ENCODE results near the gene AQP6. TPM values are rescaled to one million over a fixed set of nuclear protein-coding genes. Genes with fewer than 3 reads are reported as not detected.

Gene AQP6, protein sequence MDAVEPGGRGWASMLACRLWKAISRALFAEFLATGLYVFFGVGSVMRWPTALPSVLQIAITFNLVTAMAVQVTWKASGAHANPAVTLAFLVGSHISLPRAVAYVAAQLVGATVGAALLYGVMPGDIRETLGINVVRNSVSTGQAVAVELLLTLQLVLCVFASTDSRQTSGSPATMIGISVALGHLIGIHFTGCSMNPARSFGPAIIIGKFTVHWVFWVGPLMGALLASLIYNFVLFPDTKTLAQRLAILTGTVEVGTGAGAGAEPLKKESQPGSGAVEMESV
- 1.8 and 2.0 TPM in 2 replicates for total RNA-seq (2014; rRNA removed; shearing (Covaris generic))

DNA sequence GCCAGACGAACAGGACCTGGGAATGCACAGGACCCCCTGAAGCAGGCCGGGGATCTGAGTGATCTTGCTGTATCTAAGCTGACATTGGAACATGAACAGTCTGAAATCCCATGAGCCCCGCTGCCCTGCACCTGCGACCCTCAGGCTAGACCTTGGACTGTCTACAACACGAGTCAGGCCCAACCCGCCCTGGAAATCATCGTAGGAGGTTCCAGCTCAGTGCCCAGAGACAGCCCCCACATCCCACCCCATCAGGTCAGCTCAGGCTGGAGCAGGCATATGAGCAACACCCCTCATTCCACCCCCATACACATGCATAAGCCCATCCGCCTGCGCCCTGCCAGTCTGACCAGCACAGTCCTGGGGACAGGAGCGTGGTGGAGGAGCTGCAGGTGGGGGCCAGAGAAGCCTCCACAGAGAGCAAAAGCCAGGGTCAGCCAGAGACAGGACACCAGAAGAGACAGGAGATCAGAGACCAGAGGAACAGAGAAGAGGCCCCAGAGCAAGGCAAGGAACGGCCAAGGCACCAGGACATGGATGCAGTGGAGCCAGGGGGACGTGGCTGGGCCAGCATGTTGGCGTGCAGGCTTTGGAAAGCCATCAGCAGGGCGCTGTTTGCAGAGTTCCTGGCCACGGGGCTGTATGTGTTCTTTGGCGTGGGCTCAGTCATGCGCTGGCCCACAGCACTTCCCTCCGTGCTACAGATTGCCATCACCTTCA, at the start of gene AQP6:
Gene AQP6 (plus strand): TSS at position 307 of the 720 bp plus-strand sequence. CDS start 227 bp downstream, at position 534.
- DNase-seq (ENCODE audit: low spot score) = no peak

- no peak for DNase-seq (ENCODE audit: low spot score)
Measured at GRCh38 chr12:49923035-49923644, 49.6 kb upstream of the AQP6 start.

GRCh38 chr12:49923880-49924556, 48.7 kb upstream of the AQP6 start:
- no peak for DNase-seq (ENCODE audit: low spot score)

DNA sequence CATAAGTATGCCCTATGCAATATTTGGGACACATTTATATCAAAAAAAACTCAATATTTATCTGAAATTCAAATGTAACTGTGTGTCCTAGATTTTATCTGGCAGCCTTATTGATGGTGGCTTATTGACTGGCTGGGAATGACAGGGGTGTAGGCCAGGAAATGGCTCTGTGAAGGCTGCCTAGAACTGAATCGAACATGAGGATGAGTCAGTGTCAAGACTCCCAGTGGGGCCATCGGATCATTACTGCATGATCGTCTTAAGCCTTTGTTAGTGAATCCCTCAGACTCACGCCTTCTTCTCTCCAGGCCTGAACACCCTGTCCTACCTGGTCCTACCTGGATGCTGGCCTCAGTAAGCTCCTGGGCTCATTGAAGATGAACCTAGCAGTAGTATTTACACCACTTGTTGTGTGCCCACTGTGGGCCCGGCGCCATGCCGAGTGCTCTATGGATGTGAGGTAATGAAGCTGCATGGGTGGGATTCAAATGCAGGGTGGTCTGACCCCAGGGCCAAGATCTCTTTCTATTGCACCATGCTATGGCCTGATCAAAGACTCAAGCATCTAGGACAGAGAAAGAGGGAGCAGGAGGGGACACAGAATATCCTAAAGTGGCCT, 48.0 kb upstream of the AQP6 start:
- no peak for DNase-seq (ENCODE audit: low spot score)

DNA sequence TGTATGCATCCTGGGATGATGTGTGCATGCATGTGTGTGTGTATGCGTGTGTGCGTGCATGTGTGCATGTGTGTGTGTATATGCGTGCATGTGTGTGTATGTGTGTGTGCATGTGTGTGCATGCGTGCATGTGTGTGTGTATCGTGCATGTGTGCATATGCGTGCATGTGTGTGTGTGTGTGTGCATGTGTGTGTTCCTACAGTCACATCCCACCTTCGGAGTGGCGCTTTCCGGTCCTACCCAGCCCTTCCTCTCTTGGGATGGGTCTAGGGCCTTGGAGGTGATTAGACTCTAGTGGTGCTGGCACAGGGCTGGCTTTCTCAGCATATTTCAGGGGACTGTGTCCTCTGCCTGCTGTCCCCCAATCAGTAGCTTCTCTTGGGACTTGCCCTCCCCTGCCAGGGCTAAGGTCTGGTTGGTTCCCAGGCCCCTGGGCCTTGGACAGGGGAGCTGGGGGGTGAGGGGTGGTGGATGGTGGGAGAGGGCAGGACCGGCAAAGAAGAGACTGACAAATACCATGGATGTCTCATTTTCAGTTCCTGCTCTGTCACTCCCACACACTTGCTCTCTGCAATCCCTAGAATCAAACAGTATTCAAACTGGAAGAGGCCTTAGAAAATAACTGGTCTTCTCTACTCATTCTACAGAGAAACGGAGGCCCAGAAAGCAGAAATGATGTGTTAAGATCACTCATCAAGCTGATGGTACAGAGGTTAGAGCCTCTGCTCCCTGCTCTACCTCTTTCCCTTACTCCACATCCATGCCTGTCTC, 47.1 kb upstream of the AQP6 start:
- DNase-seq (ENCODE audit: low spot score) = no peak

GRCh38 chr12:49928471-49928870, 44.3 kb upstream of the AQP6 start:
- DNase-seq (ENCODE audit: low spot score) = no peak

DNA sequence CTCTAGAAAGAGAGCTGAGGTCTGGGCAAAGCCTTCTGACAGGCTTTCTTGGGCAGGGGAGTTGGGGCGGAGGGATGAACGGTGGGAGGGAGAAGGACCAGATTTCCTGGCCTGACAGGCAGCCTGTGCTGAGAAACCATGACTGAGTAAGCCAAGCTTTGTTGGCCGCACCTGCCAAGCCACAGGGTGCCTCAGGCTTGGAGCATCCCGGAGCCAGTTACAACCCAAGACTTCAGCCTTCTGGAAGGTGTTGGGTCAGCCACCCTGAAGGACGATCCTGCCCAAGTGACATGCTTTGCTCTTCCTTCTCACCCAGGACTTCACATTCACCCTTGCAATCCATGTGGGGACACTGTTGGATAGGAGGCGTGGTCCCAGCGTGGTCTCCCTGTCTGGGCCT, 43.2 kb upstream of the AQP6 start:
- DNase-seq (ENCODE audit: low spot score) = no peak

DNA sequence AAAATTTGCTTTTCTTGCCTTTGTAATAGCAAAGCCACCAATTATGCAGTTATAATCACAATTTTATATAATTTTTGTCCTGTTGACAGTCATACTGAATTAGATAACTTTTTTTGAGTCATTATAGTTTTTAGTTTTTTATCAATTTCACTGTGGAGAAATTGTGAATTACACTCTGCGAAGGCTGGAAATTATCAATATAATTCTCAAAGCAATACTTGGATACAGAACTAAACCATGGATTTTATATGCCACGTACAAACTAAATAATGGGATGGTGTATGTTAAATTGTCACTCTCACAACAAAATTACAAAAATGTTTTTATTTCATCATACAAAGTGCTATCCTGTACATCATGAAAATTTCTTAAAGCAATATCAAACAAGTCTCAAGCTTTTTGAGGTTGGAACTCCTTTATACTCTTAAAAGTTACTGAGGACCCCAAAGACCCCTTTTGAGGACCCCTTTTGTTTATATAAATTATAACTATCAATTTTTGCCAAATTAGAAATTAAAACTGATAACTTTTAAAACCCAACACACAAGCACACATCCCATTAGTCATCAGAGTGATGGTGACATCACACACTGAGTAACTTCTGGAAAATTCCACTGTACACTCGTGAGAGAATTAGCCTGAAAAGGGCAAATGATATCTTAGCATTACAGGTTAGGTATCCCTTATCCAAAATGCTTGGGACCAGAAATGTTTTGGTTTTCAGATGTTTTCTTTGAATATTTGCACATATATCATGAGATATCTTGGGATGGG, 42.0 kb upstream of the AQP6 start:
- DNase-seq (ENCODE audit: low spot score) = no peak

DNA sequence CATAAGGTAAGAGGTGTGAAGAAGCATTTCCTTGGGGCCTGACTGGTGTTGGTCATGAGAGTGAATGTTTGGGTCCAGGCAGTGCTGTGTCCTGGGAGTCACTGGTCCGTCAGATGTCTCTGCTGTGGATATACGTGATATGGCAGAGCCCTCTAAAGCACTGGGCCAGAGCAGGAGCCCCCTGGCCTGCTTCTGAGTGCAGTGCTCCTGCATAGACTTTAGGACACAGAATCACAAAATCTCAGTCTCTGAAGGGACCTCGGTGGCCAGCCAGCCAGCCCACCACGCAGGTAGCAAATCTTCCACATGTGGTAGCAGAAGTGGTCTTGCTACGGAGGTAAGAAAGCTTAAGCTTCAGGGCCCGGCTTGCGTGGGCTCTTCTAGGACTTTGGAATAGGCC, 40.7 kb upstream of the AQP6 start:
- DNase-seq (ENCODE audit: low spot score) = no peak

DNA sequence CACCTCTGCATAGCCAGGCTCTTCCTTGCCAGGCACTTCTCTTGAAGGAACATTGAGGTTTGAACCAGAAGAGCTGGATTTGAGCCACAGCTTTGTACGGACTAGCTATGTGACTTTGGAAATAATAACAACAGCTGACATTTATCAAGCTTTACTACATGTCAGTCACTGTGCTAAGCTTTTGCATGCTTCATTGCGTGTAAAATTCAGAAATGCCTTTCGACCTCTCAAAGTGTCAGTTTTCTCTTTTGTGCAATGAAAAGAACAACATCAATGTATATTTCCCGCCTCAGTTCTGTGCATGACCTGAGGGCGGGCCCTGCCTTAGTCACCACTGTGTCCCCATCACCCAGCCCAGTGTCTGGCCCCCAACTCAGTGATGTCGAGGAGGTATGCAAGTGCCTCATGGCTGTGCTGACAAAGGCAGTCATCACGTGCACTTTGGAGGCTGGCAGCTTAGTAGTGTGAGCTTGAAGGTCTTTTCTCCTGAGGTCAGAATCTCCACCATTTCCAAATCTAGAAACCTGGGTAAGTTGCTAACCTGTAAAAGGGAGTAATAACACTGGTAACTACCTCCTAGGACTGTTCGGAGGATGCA, 40.1 kb upstream of the AQP6 start:
- no peak for DNase-seq (ENCODE audit: low spot score)

- no peak for DNase-seq (ENCODE audit: low spot score)
Measured at GRCh38 chr12:49933796-49934195, 39.0 kb upstream of the AQP6 start.

DNA sequence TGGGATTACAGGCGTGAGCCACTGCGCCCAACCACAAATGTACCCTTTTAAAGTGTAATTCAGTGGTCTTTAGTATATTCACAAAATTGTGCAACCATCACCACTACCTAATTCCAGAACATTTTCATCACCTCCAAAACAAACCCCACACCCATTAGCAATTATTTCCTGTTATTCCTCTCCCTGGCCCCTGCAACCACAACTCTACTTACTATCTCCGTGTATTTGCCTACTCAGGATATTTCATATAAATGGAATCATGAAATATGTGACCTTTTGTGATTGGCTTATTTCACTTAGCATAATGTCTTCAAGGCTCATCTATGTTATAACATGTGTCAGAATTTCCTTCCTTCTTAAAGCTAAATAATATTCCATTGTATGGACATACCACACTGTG, 38.2 kb upstream of the AQP6 start:
- no peak for DNase-seq (ENCODE audit: low spot score)

- DNase-seq (ENCODE audit: low spot score) = no peak
Measured at GRCh38 chr12:49936925-49937324, 35.8 kb upstream of the AQP6 start.

GRCh38 chr12:49937639-49938300, 35.0 kb upstream of the AQP6 start:
- no peak for DNase-seq (ENCODE audit: low spot score)

DNA sequence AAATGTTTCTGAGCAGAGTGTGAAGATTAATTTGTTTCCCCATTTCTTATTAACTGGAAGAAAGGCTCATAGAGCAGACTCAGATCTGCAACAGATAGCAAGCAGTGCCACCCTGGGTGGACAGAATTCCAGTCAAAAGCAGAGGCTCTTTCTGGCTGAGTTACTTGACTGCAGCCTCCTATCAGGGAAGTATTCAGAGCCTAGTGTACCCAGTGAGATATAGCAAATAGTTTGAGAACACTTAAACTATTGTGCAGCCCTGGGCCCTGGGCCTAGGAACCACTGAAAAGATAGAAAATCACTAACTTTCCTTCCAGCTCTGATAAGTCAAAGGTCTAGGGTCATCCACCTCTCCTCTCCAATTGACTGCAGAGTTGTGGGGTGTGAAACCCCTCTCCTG, 33.4 kb upstream of the AQP6 start:
- DNase-seq (ENCODE audit: low spot score) = no peak

GRCh38 chr12:49939707-49940106, 33.0 kb upstream of the AQP6 start:
- DNase-seq (ENCODE audit: low spot score) = no peak

GRCh38 chr12:49941556-49942511, 30.9 kb upstream of the AQP6 start:
- no peak for DNase-seq (ENCODE audit: low spot score)

DNA sequence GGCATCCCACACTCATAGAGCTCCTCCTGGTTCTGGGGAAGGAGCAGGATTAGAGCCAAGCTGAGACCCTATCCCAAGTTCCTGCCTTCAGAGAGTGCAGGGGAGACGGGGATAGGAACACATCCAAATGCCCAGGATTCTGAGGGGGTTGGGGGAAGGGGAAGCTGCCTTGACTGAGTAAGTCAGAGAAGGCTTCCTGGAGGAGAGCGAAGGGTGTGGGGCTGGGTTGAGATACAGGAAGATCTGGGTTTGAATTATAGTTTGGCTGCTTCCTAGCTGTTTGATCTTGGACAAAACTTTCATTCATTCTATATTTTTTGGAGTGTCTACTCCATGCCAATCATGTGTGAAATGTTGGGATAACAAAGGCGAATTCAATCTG, 30.2 kb upstream of the AQP6 start:
- DNase-seq (ENCODE audit: low spot score) = no peak
